Fibroblast of skin of left quadriceps (primary cell): ENCODE data around the gene CES1.
"Not testable (repeated sequence)": the region's sequence is repeated elsewhere in the genome, so short reads cannot be mapped to it uniquely, and the experiment has no call there.

ENCODE experiments used
- DNase-seq, 2 experiments: peaks; one replicate each; pipeline ENCODE4 v3.0.0-alpha.2; 2013; ENCODE audit warnings: low read depth in 2 of 2

The CES1 gene

DNA sequence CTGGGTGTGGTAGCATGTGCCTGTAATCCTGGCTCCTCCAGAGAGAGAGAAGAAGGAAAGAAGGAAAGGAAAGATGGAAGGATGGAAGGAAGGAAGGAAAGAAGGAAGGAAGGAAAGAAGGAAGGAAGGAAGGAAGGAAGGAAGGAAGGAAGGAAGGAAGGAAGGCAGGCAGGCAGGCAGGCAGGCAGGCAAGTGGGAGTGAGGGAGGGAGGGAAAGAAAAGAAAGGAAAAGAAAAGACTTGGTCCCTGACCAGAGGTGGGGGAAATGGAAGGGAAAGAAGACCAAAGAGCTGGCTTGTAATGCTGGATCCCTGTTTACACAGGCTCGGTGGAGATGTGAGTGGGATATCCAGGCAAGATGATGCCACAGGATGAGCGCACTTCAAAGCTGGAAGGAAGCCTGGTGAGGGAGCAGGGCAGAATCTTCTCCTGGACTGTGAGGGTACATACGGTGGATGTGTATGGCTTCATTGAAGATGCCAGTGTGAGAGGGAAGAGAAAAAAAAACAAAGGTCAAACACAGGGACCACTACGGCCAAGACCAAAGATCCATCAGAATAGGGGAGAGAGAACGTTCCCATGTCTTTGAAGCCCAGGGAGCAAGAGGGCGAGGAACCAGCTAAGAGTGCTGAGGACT lies 2.1 kb downstream of the CES1 start:
- DNase-seq = no peak

DNA sequence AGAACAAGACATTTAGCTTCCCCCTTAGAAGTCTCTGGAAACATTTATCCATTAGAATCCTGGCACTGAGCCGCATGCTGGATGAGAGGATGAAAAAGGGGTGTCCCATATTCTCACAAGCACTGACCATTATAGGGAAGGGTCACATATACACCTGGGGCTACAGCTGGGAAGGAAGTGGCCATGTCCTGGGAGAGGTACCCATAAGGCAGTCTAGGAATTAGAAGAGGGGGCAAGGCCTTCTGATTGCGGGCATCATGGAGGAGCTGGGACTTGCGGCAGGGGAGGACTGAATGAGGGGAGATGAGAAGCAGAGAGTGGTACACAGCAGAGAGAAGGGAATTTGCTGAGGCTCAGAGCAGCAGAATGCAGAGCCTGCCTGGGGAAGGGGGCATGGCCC lies 3.7 kb downstream of the CES1 start:
- not testable (repeated sequence) for DNase-seq

- DNase-seq = no peak
Observed at GRCh38 chr16:55828680-55829079, 4.2 kb downstream of the CES1 start.

DNA sequence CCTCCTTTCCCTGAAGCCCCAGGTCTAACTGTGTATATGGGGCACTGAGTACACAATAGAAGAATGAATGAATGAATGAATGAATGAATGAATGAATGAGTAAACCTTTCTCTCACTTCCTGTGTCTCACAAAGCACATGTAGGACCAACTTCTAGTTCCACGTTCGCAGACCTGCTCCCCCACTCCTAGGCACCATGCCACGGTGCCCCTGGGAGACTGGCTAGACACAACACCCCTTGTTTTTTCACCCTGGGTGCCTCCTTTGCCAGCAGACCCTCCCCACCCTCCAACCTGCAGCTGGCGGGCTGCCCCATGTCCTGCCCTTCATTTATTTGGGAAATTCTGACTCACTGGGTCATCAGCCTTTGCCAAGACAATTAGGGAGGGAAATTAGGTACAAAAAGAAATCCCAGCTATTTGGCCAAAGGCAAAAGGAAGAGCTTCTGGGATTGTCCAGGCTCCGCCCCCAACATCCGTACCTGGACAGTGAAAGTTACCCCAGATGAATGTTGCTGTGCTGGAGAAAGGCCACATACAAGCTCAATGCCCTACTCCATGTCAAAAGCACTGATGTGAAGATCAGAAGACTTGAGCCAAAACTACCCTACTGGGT lies 7.7 kb downstream of the CES1 start:
- DNase-seq = no peak

DNA sequence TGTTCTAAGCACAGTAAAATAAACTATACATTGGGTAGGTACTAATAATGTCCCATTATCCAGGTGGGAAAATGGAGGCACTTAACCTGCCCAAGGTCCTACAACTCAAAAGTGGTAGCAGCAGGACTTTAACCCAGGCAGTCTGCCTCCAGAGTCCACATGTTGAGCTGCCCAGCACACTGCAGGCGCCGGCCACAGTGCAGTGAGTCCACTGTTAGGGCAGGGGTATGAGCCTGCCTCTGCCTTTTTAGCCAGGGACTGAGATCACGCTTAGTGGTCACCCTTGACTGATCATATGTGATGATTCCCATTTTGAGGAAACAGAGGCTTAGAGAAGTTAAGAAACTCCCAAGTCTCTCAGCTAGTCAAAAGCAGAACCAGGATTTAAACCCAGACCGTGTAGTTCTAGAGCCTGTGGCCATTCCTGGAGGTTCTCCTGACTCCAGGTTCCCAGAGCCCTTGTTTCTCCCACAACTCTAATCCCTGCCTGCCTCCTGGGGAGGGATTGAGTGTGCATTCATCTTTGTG lies 8.4 kb downstream of the CES1 start:
- DNase-seq = no peak

GRCh38 chr16:55822280-55822810 lies 10.6 kb downstream of the CES1 start:
- DNase-seq = no peak

DNA sequence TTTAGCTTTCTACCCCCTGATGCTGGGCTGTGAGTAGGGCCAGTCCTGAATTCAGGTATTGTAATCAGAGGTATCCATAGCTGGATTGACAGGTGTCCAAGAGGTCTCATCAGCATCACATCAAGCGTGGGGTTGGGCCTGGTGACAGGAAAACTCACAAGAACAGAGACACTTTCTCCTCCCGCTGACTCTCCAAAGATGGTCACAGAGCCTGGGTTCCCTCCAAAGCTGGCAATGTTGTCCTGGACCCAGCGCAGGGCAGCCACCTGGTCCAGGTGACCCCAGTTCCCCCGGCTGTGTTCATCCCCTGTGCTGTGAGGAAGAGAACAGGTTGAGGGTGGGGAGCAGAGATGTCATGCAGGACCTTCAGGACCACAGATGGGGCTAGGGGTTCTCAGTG lies 11.7 kb downstream of the CES1 start:
- no peak for DNase-seq

- no peak for DNase-seq
Observed at GRCh38 chr16:55820615-55821014, 12.3 kb downstream of the CES1 start.

DNA sequence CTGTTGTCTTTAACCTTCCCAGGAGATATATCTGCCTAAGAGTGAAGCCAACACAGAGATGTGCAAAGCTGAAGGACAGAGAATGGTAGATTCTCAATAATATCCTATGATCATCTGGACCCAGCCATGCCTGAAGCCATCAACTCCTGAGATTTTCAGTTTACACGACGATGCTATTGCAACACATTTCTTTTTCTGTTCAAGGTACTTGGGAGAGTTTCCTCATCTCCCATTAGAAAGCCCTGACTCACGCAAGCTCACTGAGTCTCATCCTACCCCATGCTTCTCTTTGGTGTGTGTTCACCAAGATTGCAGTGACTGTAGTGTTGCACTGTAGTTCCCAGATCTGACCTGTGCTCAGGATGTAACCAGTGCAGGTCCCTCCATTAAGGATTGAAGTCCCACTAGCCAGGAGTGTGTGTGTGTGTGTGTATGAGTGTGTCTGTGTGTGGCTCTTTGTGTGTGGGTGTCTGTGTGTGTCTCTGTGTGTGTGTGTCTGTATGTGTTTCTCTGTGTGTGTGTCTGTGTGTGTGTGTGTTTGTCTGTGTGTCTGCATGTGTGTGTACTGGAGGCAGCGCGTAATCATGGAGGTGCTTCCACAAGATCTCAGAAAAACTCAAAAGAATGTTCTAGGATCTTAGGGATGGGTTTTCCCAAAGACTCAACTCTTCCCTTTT lies 15.5 kb downstream of the CES1 start:
- no peak for DNase-seq

DNA sequence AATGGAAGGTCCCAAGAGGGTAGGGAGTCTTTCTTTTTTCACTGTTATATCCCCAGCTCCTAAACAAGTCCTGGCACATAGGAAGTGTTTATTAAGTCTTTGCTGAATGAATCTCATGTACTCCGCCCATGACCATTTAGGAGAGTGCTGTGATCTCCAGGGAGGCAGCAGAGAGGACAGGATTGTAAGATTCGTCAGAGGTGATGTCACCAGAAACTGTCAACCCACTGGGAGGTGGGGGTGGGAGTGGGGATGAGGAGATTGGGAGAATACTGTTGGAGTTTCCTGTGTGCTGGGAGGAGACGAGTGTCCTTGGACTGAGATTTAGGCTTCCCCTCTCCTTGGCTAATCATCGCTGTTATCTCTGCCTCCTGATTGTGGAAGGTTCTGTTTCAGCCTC lies 16.7 kb downstream of the CES1 start:
- not testable (repeated sequence) for DNase-seq

DNA sequence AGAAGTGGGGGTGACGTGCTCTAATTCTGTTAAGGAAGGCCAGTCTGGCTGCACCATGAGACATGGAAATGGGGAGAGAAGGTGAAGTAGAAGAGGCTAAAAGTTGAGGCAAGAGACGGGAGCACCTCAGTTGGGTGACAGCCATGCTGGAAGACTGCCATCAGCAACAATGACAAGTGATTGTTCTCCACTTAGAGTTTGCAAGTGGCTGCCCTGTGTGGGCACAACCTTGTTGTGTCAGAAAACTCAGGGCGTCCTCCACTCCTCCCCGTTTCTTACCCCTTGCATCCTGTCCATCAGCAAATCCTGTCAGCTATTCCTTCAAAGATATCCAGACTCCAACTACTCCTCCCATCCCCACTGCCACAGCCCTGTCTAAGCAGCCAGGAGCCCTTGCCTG lies 17.6 kb downstream of the CES1 start:
- DNase-seq = no peak

GRCh38 chr16:55814174-55814573 lies 18.7 kb downstream of the CES1 start:
- DNase-seq = not testable (repeated sequence)

DNA sequence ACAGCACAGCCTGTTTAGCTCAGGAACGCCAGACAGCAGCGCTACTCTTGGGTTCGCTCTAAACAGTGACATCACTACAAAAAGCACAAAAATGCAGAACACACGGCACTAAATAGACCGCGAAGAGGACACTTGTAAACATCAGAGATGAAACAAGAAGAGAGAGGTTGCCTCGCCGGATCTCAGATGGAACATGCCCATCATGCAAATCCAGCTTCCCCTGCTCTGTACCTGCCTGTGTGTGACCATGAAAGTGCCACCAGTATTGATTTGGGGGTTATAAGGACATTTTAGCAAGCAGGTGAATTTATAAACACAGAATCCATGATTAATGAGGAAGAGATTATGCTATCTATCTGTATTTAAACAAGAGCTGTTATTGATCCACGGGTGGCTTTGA lies 19.2 kb downstream of the CES1 start:
- not testable (repeated sequence) for DNase-seq

DNA sequence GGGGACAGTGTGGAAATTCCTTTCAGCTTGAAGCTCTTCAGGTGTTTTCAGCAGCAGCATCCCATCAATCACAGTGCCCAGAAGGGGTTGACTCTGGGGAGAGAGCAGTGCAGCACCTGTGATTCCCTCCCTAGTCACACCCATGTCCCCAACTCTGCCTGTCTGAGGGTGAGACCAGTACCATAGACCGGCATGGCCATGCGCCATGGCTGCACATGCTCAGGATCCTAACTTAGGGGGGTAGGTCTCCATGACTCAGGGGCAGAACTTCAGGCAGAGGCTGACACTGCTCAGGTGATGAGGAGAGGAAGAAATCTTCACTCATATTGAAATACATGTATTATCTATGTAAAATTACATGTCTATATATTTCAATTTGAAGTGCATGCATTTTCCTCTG lies 19.9 kb downstream of the CES1 start:
- no peak for DNase-seq

DNA sequence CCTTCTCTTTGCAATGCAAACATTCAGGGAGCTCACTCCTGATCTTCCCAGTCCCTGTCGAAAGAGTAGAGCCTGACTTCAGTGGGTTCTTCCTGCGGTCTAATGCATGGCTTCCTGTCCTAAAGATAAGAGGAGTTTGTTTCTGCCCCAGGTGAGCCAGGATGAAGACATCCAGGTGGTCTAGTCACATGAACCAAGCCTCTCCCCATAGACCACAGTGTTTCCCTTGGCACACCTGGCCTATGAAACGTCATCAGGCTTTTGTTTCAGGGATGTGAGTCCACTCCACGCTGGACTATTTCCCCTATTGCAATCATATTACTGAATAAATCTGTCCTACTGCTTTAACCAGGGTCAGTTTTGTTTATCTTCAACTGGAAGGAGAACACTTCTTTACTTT lies 21.1 kb downstream of the CES1 start:
- DNase-seq = no peak

DNA sequence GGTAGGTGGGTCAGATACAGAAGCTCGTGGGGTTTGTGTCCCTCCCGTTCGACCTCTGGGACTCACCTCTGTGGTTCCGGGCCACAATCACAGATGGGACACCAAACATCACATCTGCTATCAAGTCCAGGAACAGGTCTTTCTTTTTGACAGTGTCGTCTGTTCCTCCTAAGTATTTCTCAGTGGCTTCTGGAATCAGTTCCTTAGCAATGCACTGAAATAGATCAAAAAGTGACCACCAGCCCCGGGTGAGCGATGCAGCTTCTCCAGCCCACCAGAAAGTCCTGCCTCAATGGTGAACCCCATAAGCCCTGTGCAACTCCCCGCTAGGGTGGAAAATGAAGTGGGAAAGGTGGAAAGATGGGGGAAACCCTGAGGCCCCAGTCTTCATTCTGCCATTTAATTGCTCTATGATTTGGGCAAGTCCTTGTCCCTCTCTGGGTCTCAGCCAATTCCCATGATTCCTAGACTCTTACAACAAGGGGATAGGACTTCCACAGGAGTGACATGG lies 22.4 kb downstream of the CES1 start:
- DNase-seq = no peak

DNA sequence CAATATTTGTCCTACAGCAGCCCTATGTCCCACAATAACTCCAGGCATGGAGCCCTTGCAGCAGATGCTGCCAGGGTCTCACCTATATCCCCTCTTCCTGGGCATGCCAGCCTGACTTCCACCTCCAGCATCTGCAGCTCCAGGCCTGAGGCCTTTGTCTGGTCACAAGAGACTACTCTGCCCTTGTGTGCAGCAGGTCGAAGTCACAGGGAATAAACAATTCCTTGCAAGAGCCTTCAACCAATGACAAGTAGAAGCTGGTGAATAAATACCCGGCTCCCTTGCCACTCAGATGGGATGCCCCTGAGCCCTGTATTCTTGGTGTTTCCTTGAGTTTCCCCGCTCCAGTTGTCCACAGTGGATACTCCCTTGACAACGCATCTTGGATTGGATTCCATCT lies 23.0 kb downstream of the CES1 start:
- DNase-seq = no peak

DNA sequence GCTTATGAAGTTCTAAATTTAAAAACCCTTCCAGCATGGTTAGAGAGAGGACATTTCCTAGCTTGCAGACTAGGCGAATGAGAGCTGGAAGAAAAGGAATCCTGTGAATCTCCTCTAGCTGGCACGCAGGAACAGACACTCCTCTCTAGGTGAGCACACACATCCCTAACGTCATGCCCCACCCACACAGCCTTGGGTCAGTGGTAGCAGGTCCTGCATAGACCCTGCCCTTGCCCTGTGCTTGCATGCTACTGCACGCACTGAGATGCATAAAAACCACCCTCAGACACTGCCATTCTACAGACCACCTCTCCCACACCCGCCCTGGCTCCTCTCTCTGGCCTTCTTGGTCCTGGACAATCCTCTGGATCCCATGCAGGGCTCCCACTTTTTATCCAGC lies 23.5 kb downstream of the CES1 start:
- DNase-seq = no peak

DNA sequence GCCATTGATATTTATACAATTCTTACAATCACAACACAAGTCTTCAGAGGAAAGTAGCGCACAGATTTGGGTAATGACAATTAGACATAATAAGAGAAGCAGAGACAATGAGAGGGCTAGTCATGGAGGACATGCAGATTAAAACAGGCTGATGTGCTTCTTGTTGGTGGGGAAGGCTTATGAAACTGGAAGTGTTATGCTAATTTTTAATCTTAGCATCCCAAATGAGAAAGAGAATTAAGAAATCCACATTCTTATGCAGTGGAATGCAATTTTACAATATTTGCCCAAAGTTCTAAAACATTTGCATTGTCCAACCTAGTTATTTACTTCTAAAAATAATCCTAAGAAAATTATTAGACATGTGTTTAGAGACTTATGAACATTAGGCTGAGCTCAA lies 24.6 kb downstream of the CES1 start:
- DNase-seq = not testable (repeated sequence)

GRCh38 chr16:55805104-55805503 lies 27.8 kb downstream of the CES1 start:
- DNase-seq = not testable (repeated sequence)

DNA sequence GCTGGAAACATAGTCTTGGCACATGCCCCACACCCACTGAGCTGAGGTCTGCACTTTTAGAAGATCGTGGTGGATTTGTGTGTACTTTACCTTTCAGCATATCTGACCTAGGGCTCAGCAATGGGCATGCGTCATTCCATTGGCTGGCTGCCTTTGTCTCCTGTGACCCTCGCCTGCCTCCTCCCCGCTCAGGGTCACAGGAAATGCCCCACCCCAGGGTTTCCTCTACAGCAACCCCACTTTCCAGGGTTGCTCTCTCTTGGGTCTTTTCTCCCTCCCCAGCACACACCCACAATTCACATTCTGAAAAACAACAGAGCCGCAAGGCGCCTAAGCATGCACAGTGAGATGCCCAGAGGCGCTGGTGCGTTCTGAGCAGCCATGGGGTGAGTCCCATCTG lies 29.2 kb downstream of the CES1 start:
- DNase-seq = not testable (repeated sequence)

DNA sequence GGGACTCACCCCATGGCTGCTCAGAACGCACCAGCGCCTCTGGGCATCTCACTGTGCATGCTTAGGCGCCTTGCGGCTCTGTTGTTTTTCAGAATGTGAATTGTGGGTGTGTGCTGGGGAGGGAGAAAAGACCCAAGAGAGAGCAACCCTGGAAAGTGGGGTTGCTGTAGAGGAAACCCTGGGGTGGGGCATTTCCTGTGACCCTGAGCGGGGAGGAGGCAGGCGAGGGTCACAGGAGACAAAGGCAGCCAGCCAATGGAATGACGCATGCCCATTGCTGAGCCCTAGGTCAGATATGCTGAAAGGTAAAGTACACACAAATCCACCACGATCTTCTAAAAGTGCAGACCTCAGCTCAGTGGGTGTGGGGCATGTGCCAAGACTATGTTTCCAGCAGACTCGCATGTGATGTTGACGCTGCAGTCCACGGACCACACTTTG lies 39.9 kb downstream of the CES1 start:
- DNase-seq = not testable (repeated sequence)
